GM19023 (cell line): ENCODE results near the gene EMP1.
"Not testable (repeated sequence)": the region's sequence is repeated elsewhere in the genome, so short reads cannot be mapped to it uniquely, and the experiment has no call there.

Experiments used
- ATAC-seq: cut with Tn5 transposase; IDR thresholded peaks from one replicate; pipeline ENCODE4 v1.9.1; 2021; ENCODE audit warnings: mild to moderate bottlenecking, moderate library complexity; ENCODE audit not compliant: unreplicated experiment

Gene EMP1

GRCh38 chr12:13253966-13254760, 57.6 kb downstream of the EMP1 start:
- no peak for ATAC-seq

GRCh38 chr12:13255792-13256691, 59.5 kb downstream of the EMP1 start:
- ATAC-seq: peak; percentile 90

DNA sequence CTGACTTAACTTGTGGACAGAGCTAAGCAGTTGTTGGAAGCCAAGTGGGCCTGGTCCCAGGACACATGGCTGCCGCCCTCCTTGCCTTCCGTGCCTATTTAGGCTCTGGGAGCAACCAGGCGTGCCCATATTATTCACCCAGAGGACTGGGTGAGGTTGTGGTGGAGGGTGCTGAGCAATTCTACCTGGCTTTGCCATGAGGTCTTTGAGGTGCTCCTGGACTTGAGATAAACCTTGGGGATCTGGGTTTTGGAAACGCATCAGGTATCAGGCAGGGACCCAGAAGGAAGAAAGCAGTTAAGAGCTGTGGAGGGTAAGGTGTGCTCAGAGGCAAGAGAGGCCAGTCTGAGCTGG, 60.1 kb downstream of the EMP1 start:
- no peak for ATAC-seq

- ATAC-seq: no peak
These were observed 60.9 kb downstream of the EMP1 start for GRCh38 chr12:13257356-13257875.

GRCh38 chr12:13258197-13258596, 61.7 kb downstream of the EMP1 start:
- ATAC-seq: no peak

- no peak for ATAC-seq
These were observed 62.2 kb downstream of the EMP1 start for GRCh38 chr12:13258717-13259119.

GRCh38 chr12:13259625-13260024, 63.1 kb downstream of the EMP1 start:
- ATAC-seq: not testable (repeated sequence)

DNA sequence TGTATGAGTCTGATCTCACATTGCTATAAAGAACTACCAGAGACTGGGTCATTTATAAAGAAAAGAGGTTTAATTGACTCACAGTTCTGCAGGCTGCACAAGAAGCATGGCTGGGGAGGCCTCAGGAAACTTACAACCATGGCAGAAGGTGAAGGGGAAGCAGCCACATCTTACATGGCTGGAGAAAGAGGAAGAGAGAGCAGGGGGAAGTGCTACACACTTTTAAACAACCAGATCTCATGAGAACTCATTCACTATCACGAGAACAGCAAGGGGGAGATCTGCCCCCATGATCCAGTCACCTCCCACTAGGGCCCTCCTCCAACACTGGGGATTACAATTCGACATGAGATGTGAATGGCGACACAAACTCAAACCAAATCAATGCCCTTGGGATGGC, 71.3 kb downstream of the EMP1 start:
- ATAC-seq: not testable (repeated sequence)

GRCh38 chr12:13268581-13268980, 72.1 kb downstream of the EMP1 start:
- ATAC-seq: no peak
